Hippocampal formation (tissue), 2 donors: ENCODE results near the gene AVEN.
"Not testable (repeated sequence)": the region's sequence is repeated elsewhere in the genome, so short reads cannot be mapped to it uniquely, and the experiment has no call there.

Experiments used
- DNase-seq, 2 donors: peaks; one replicate each; lab custom pipeline; 2025; lab: John Stamatoyannopoulos, UW

The AVEN gene

GRCh38 chr15:33852094-33852493, 186.9 kb downstream of the AVEN start:
- DNase-seq = no peak

- DNase-seq = no peak
Observed at GRCh38 chr15:33851079-33851478, 187.9 kb downstream of the AVEN start.

- DNase-seq = no peak
Observed at GRCh38 chr15:33848011-33848410, 191.0 kb downstream of the AVEN start.

GRCh38 chr15:33846862-33847261, 192.1 kb downstream of the AVEN start:
- DNase-seq = no peak

- no peak for DNase-seq
Observed at GRCh38 chr15:33846142-33846541, 192.9 kb downstream of the AVEN start.

GRCh38 chr15:33844597-33844996, 194.4 kb downstream of the AVEN start:
- DNase-seq = no peak

GRCh38 chr15:33844186-33844585, 194.8 kb downstream of the AVEN start:
- no peak for DNase-seq

- no peak for DNase-seq
Observed at GRCh38 chr15:33840615-33841014, 198.4 kb downstream of the AVEN start.

GRCh38 chr15:33839540-33839939, 199.5 kb downstream of the AVEN start:
- DNase-seq = no peak

- DNase-seq = no peak
Observed at GRCh38 chr15:33837294-33837693, 201.7 kb downstream of the AVEN start.

GRCh38 chr15:33834892-33835743, 203.9 kb downstream of the AVEN start:
- no peak for DNase-seq

- DNase-seq = no peak
Observed at GRCh38 chr15:33831646-33832045, 207.4 kb downstream of the AVEN start.

- DNase-seq = no peak
Observed at GRCh38 chr15:33830351-33830750, 208.7 kb downstream of the AVEN start.

GRCh38 chr15:33826201-33826600, 212.8 kb downstream of the AVEN start:
- DNase-seq = no peak

GRCh38 chr15:33825453-33825852, 213.6 kb downstream of the AVEN start:
- DNase-seq = no peak

GRCh38 chr15:33823119-33823518, 215.9 kb downstream of the AVEN start:
- DNase-seq = no peak

- DNase-seq = no peak
Observed at GRCh38 chr15:33822479-33822878, 216.5 kb downstream of the AVEN start.

- not testable (repeated sequence) for DNase-seq
Observed at GRCh38 chr15:33819499-33819898, 219.5 kb downstream of the AVEN start.
